ENCODE data around the gene ADAM8.

The ADAM8 gene

GRCh38 chr10:133318494-133319127, 41.9 kb upstream of the ADAM8 start:
- Histone ChIP-seq H3K9ac (peak overlapping the region in 9 of 11 experiments; percentile 15 to 73 (median 62); a peak in 15 of 22 replicates), H3K4me3 (peak overlapping the region; percentile 42 to 67 (median 50); a peak in 17 of 20 replicates), H3K27me3 (peaks cover 0 to 13% (median 11%) of the 10 kb centered on the region in 11 experiments; a peak in 14 of 22 replicates)

GRCh38 chr10:133316732-133317131, 40.1 kb upstream of the ADAM8 start:
- H3K4me2 ChIP-seq, result no peak overlapping the region
- H3K27me3 ChIP-seq, result peaks cover 0 to 13% (median 11%) of the 10 kb centered on the region in 11 experiments; a peak in 14 of 22 replicates
- H3K9me3 ChIP-seq (replicated peaks in 1 of 11), result peaks cover 7 to 18% (median 12%) of the 10 kb centered on the region in 11 experiments
- no peak overlapping the region for H3K9ac ChIP-seq
- peaks cover 14 to 18% (median 15%) of the 10 kb centered on the region in 11 experiments for H3K36me3 ChIP-seq
- H3K27ac ChIP-seq, result no peak overlapping the region
- H3K4me1 ChIP-seq, result peaks cover 0 to 36% (median 23%) of the 10 kb centered on the region in 10 experiments; a peak in 15 of 20 replicates
- H4K20me1 ChIP-seq, result peaks cover 0 to 22% (median 8%) of the 10 kb centered on the region in 11 experiments; a peak in 10 of 22 replicates
- H3K4me3 ChIP-seq, result no peak overlapping the region
- TF ChIP-seq Cebpa-rat (IDR thresholded peaks at IDR 0.05), result no peak

More at GRCh38 chr10:133318494-133319127, 41.9 kb upstream of the ADAM8 start:
- peaks cover 7 to 18% (median 12%) of the 10 kb centered on the region in 11 experiments for H3K9me3 ChIP-seq (replicated peaks in 1 of 11)
- peaks cover 0 to 24% (median 16%) of the 10 kb centered on the region in 10 experiments; a peak in 16 of 20 replicates for H3K4me1 ChIP-seq
- peak overlapping the region; percentile 72 to 93 (median 87) for H3K4me2 ChIP-seq
- H4K20me1 ChIP-seq, result peaks cover 0 to 7% (median 0%) of the 10 kb centered on the region in 11 experiments; a peak in 2 of 22 replicates
- H3K36me3 ChIP-seq, result no peaks in the 10 kb centered on the region
- TF ChIP-seq Cebpa-rat (IDR thresholded peaks at IDR 0.05), result no peak
- H3K27ac ChIP-seq, result no peak overlapping the region

- H3K9me3 ChIP-seq (replicated peaks in 1 of 11), result peaks cover 6 to 16% (median 10%) of the 10 kb centered on the region in 11 experiments
- no peak overlapping the region for H3K27ac ChIP-seq
- TF ChIP-seq Cebpa-rat (IDR thresholded peaks at IDR 0.05), result no peak
- H3K4me2 ChIP-seq, result no peak overlapping the region
- peaks cover 0 to 24% (median 11%) of the 10 kb centered on the region in 11 experiments; a peak in 10 of 22 replicates for H4K20me1 ChIP-seq
- peaks cover 0 to 36% (median 23%) of the 10 kb centered on the region in 10 experiments; a peak in 15 of 20 replicates for H3K4me1 ChIP-seq
- peaks cover 0 to 13% (median 11%) of the 10 kb centered on the region in 11 experiments; a peak in 14 of 22 replicates for H3K27me3 ChIP-seq
- H3K9ac ChIP-seq, result no peak overlapping the region
- H3K4me3 ChIP-seq, result no peak overlapping the region
- H3K36me3 ChIP-seq, result peaks cover 18 to 23% (median 19%) of the 10 kb centered on the region in 11 experiments
These were observed 39.6 kb upstream of the ADAM8 start for GRCh38 chr10:133316266-133316665.

- Histone ChIP-seq H3K4me3 (no peak overlapping the region), H4K20me1 (peaks cover 0 to 28% (median 11%) of the 10 kb centered on the region in 11 experiments; a peak in 10 of 22 replicates), H3K9me3 (replicated peaks in 1 of 11) (peaks cover 2 to 12% (median 5%) of the 10 kb centered on the region in 11 experiments), H3K9ac (no peak overlapping the region), H3K27me3 (peaks cover 0 to 13% (median 11%) of the 10 kb centered on the region in 11 experiments; a peak in 14 of 22 replicates), H3K27ac (no peak overlapping the region), H3K36me3 (peaks cover 21 to 27% (median 23%) of the 10 kb centered on the region in 11 experiments), H3K4me1 (peaks cover 0 to 36% (median 23%) of the 10 kb centered on the region in 10 experiments; a peak in 15 of 20 replicates), H3K4me2 (no peak overlapping the region)
- no peak for TF ChIP-seq Cebpa-rat (IDR thresholded peaks at IDR 0.05)
These were observed 39.2 kb upstream of the ADAM8 start for GRCh38 chr10:133315847-133316246.

GRCh38 chr10:133314911-133315310, 38.2 kb upstream of the ADAM8 start:
- peaks cover 31 to 37% (median 33%) of the 10 kb centered on the region in 11 experiments for H3K36me3 ChIP-seq
- no peak for TF ChIP-seq Cebpa-rat (IDR thresholded peaks at IDR 0.05)
- H3K27me3 ChIP-seq, result peaks cover 0 to 13% (median 11%) of the 10 kb centered on the region in 11 experiments; a peak in 14 of 22 replicates
- H4K20me1 ChIP-seq, result peaks cover 0 to 37% (median 19%) of the 10 kb centered on the region in 11 experiments; a peak in 16 of 22 replicates
- no peak overlapping the region for H3K9ac ChIP-seq
- H3K4me2 ChIP-seq, result peak overlapping the region in 7 of 11 experiments; percentile 43 to 82 (median 71); a peak in 10 of 22 replicates
- H3K4me1 ChIP-seq, result peaks cover under 1 to 43% (median 28%) of the 10 kb centered on the region in 10 experiments; a peak in 19 of 20 replicates
- no peak overlapping the region for H3K27ac ChIP-seq
- peaks cover 0 to 7% (median 0%) of the 10 kb centered on the region in 11 experiments; a peak in 6 of 22 replicates for H3K9me3 ChIP-seq (replicated peaks in 1 of 11)
- no peak overlapping the region for H3K4me3 ChIP-seq

GRCh38 chr10:133313192-133313591, 36.5 kb upstream of the ADAM8 start:
- Histone ChIP-seq H3K27ac (no peak overlapping the region), H3K9ac (peak overlapping the region in 3 of 11 experiments; percentile 33 to 50 (median 49); a peak in 2 of 22 replicates)
- no peak for TF ChIP-seq Cebpa-rat (IDR thresholded peaks at IDR 0.05)

GRCh38 chr10:133312769-133313145, 36.1 kb upstream of the ADAM8 start:
- Histone ChIP-seq H3K27ac (no peak overlapping the region), H3K9ac (peak overlapping the region in 4 of 11 experiments; percentile 2 to 50 (median 21); a peak in 1 of 22 replicates), H3K4me2 (peak overlapping the region in 4 of 11 experiments; percentile 71 to 82 (median 74); a peak in 5 of 22 replicates), H3K4me3 (no peak overlapping the region), H3K4me1 (peaks cover 8 to 46% (median 37%) of the 10 kb centered on the region in 10 experiments), H3K9me3 (replicated peaks in 1 of 11) (peaks cover 0 to 7% (median 0%) of the 10 kb centered on the region in 11 experiments; a peak in 6 of 22 replicates), H3K36me3 (peaks cover 31 to 42% (median 38%) of the 10 kb centered on the region in 11 experiments), H3K27me3 (no peaks in the 10 kb centered on the region), H4K20me1 (peaks cover 3 to 53% (median 31%) of the 10 kb centered on the region in 11 experiments; a peak in 20 of 22 replicates)
- no peak for TF ChIP-seq Cebpa-rat (IDR thresholded peaks at IDR 0.05)

More at GRCh38 chr10:133313192-133313591, 36.5 kb upstream of the ADAM8 start:
- H4K20me1 ChIP-seq, result peaks cover 0 to 49% (median 27%) of the 10 kb centered on the region in 11 experiments; a peak in 19 of 22 replicates
- H3K36me3 ChIP-seq, result peaks cover 31 to 42% (median 38%) of the 10 kb centered on the region in 11 experiments
- peaks cover 8 to 44% (median 35%) of the 10 kb centered on the region in 10 experiments for H3K4me1 ChIP-seq
- peaks cover 0 to 7% (median 0%) of the 10 kb centered on the region in 11 experiments; a peak in 6 of 22 replicates for H3K9me3 ChIP-seq (replicated peaks in 1 of 11)
- H3K27me3 ChIP-seq, result no peaks in the 10 kb centered on the region
- no peak overlapping the region for H3K4me3 ChIP-seq
- H3K4me2 ChIP-seq, result peak overlapping the region in 4 of 11 experiments; percentile 71 to 82 (median 74); a peak in 8 of 22 replicates

GRCh38 chr10:133312016-133312768, 35.5 kb upstream of the ADAM8 start:
- peaks cover 14 to 51% (median 42%) of the 10 kb centered on the region in 10 experiments for H3K4me1 ChIP-seq
- H3K9me3 ChIP-seq (replicated peaks in 1 of 11), result peaks cover 0 to 7% (median 0%) of the 10 kb centered on the region in 11 experiments; a peak in 6 of 22 replicates
- TF ChIP-seq Cebpa-rat (IDR thresholded peaks at IDR 0.05), result no peak
- peak overlapping the region in 1 of 11 experiments; percentile 3; a peak in 2 of 22 replicates for H3K4me2 ChIP-seq
- no peak overlapping the region for H3K27ac ChIP-seq
- peaks cover 31 to 42% (median 38%) of the 10 kb centered on the region in 11 experiments for H3K36me3 ChIP-seq
- H3K9ac ChIP-seq, result peak overlapping the region in 4 of 11 experiments; percentile 2 to 24 (median 11); a peak in 3 of 22 replicates
- H3K27me3 ChIP-seq, result no peaks in the 10 kb centered on the region
- peaks cover 9 to 59% (median 37%) of the 10 kb centered on the region in 11 experiments; a peak in 20 of 22 replicates for H4K20me1 ChIP-seq
- H3K4me3 ChIP-seq, result no peak overlapping the region

All from BLaER1 treated with 17β-estradiol and CSF1 and Interleukin-3, amounts not matched to agents 10 nM and 100 nM (cell line).